Brain microvascular endothelial cell (primary cell): Measurements from ENCODE around the gene ZNF280A.

Experiments
- DNase-seq: peaks from one replicate; pipeline ENCODE4 v3.0.0-alpha.2; 2020
- H3K27ac ChIP-seq: fragments of 250-450 bp; sonication (Bioruptor Pico); 2 replicates; pipeline ENCODE4 v1.5.1; 2020; ENCODE audit warnings: mild to moderate bottlenecking, moderate library complexity
- H3K27me3 ChIP-seq: fragments of 250-450 bp; sonication (Bioruptor Pico); replicated peaks from 2 replicates; pipeline ENCODE4 v1.5.1; 2020; ENCODE audit warnings: mild to moderate bottlenecking
- H3K36me3 ChIP-seq: fragments of 250-450 bp; sonication (Bioruptor Pico); replicated peaks from 2 replicates; pipeline ENCODE4 v1.5.1; 2020; ENCODE audit warnings: mild to moderate bottlenecking
- H3K4me3 ChIP-seq: 2 replicates; pipeline ENCODE4 v1.5.1; 2011; ENCODE audit warnings: low read depth, mild to moderate bottlenecking, control low read depth, low read length, moderate library complexity
- CTCF ChIP-seq: IDR thresholded peaks from 2 replicates; pipeline ENCODE4 v1.5.1; 2011; ENCODE audit warnings: low read depth, mild to moderate bottlenecking, moderate library complexity, low read length, control low read depth, inconsistent platforms; ENCODE audit errors: missing control alignments
- in situ Hi-C: cut with HindIII; loops from 2 replicates; pipeline ENCODE4 v1.10.0; 2017; ENCODE audit warnings: low sequenced_read_pairs, low pct_ligation_motif_present

Gene ZNF280A

GRCh38 chr22:22520020-22520656 lies at the start of gene ZNF280A:
Gene ZNF280A (minus strand): TSS chr22:22520270. CDS start chr22:22515630, 4,640 bp downstream.
- Histone ChIP-seq H3K27me3 (peaks cover 2% of the 10 kb centered on the region), H3K27ac (peak within 1 kb of the TSS; percentile 19), H3K4me3 (no peak within 1 kb of the TSS), H3K36me3 (no peaks in the 10 kb centered on the region)
- in situ Hi-C loops: no loop called here
- peak; percentile 8 for TF ChIP-seq CTCF
- peak; percentile 1 for DNase-seq

- DNase-seq: no peak
- Histone ChIP-seq H3K27me3 (peaks cover 27% of the 10 kb centered on the region), H3K27ac (no peak overlapping the region), H3K4me3 (no peak overlapping the region), H3K36me3 (no peaks in the 10 kb centered on the region)
- in situ Hi-C loops: no loop called here
- TF ChIP-seq CTCF: no peak
Measured at GRCh38 chr22:22569218-22569617, 49.1 kb upstream of the ZNF280A start.

GRCh38 chr22:22565981-22566380 lies 45.9 kb upstream of the ZNF280A start:
- TF ChIP-seq CTCF: no peak
- in situ Hi-C loops: no loop called here
- DNase-seq: peak; percentile 16
- H3K36me3 ChIP-seq: no peaks in the 10 kb centered on the region
- no peak overlapping the region for H3K27ac ChIP-seq
- H3K4me3 ChIP-seq: no peak overlapping the region
- peaks cover 14% of the 10 kb centered on the region for H3K27me3 ChIP-seq

GRCh38 chr22:22558972-22559603 lies 39.0 kb upstream of the ZNF280A start, which contains the start of gene PRAME:
Gene PRAME (minus strand): TSS chr22:22559265. CDS start chr22:22556832, 2,433 bp downstream.
- TF ChIP-seq CTCF: peak; percentile 69
- no peak within 1 kb of the TSS for H3K27ac ChIP-seq
- in situ Hi-C loops: no loop called here

GRCh38 chr22:22558071-22558971 lies 38.3 kb upstream of the ZNF280A start:
- no peak overlapping the region for H3K27ac ChIP-seq
- H3K4me3 ChIP-seq: no peak overlapping the region
- in situ Hi-C loops: no loop called here
- no peak for TF ChIP-seq CTCF
- no peaks in the 10 kb centered on the region for H3K36me3 ChIP-seq
- no peak for DNase-seq
- peaks cover 23% of the 10 kb centered on the region for H3K27me3 ChIP-seq

More at GRCh38 chr22:22558972-22559603, 39.0 kb upstream of the ZNF280A start, which contains the start of gene PRAME:
- peaks cover 17% of the 10 kb centered on the region for H3K27me3 ChIP-seq
- no peak within 1 kb of the TSS for H3K4me3 ChIP-seq
- no peaks in the 10 kb centered on the region for H3K36me3 ChIP-seq
- peak; percentile 25 for DNase-seq
